Activated CD4-positive, alpha-beta T cell treated with anti-CD3 and anti-CD28 coated beads, Interleukin-2, Interleukin-6, amounts not matched to agents 100 ng/mL and 50 ng/mL, durations not matched to agents 16 hours and 8 hours (primary cell): ENCODE measurements around the gene TXNDC8.
"Not testable (repeated sequence)": the region's sequence is repeated elsewhere in the genome, so short reads cannot be mapped to it uniquely, and the experiment has no call there.

Source experiments
- DNase-seq: peaks from one replicate; pipeline ENCODE4 v3.0.0-alpha.2; 2020

Gene TXNDC8

GRCh38 chr9:110337727-110338126 lies at the start of gene TXNDC8:
TSS of gene TXNDC8 (minus strand) at chr9:110337863.
- DNase-seq = no peak

- DNase-seq = no peak
These were observed 45.8 kb upstream of the TXNDC8 start for GRCh38 chr9:110383491-110383890.

GRCh38 chr9:110382731-110383130 lies 45.1 kb upstream of the TXNDC8 start:
- no peak for DNase-seq

- DNase-seq = no peak
These were observed 33.8 kb upstream of the TXNDC8 start for GRCh38 chr9:110371411-110372007.

- no peak for DNase-seq
These were observed 32.7 kb upstream of the TXNDC8 start for GRCh38 chr9:110370315-110370714.

GRCh38 chr9:110364451-110364850 lies 26.8 kb upstream of the TXNDC8 start:
- DNase-seq = no peak

- not testable (repeated sequence) for DNase-seq
These were observed 21.3 kb upstream of the TXNDC8 start for GRCh38 chr9:110358992-110359391.

GRCh38 chr9:110357505-110357904 lies 19.8 kb upstream of the TXNDC8 start:
- no peak for DNase-seq

DNA sequence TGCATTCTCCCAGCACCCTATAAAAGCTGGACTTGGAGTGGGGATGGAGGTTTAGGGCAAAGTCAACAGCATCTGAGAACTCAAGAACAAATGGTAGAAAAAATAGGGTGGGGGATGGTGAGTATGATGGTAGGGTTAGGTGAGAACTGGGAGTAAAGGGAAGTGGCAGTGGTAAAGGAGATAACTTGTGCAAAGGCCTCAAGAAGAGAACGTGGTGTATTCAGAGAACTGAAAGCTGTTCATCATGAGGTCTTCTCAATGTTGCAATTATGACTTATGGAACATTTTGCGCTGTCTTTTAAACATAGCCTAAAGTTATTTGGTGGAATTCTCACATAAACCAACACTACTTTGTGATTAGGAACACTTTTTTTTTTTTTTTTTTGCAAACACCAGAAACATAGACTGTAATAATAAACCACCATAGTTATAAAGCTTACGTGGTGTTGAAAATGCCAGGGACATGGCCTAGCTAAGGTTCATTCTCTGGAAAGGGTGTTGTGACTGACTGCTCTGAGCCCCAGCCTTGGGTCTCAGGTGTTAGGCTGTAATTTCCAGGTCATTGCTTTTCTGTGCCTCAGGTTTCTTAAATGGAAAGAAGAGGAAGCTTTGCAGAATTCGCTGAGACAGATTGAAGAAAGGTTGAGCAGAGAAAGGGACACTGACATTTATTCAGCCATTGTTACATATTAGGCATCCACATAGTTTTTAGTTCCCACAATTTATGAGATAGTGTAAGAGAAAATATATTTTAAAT lies 19.2 kb upstream of the TXNDC8 start:
- no peak for DNase-seq

DNA sequence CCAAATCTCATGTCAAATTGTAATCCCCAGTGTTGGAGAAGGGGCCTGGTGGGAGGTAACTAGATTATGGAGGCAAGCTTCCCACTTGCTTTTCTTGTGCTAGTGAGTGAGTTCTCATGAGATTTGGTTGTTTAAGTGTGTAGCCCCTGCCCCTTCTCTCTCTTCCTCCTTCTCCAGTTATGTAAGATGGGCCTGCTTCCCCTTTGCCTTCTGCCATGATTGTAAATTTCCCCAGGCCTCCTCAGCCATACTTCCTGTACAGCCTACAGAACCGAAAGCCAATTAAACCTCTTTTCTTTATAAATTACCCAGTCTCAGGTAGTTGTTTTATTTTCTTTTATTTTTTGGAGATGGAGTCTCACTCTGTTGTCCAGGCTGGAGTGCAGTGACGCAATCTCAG lies 18.2 kb upstream of the TXNDC8 start:
- DNase-seq = no peak

- DNase-seq = peak; percentile 13
These were observed 13.4 kb upstream of the TXNDC8 start for GRCh38 chr9:110351009-110351467.

DNA sequence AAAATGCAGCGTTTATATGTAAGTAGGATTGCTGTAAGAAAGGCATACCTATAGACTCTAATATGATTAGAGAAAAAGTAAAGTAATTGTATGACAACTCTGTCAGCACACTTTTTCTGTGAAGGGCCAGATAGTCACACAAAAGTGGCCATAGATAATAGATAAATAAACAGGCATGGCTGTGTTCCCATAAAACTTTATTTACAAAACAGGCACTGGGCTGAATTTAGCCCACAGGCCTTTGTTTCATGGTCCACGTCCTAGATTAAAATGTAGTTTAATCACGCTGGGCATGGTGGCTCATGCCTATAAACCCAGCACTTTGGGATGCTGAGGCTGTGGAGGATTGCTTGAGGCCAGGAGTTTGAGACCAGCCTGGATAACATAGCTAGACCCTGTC lies 8.7 kb upstream of the TXNDC8 start:
- no peak for DNase-seq

DNA sequence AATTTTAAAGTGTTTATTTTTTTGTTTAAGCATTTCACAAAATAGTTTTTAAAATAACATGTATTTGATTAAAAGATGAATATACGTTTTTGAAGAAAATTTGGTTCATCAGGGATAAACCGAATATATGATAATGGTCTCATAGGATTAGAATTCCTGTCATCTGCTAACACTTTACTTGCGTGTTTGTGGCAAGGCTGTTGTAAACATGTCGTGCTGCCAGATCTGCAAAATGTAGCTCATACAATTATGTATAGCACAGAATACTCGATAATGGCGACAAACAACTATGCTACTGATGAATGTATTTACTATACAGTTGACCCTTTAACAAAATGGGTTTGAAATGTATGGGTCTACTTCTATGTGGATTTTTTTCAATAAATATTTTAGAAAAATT lies 7.2 kb upstream of the TXNDC8 start:
- DNase-seq = no peak

- DNase-seq = no peak
These were observed 5.9 kb upstream of the TXNDC8 start for GRCh38 chr9:110343551-110343950.

- no peak for DNase-seq
These were observed 2.6 kb upstream of the TXNDC8 start for GRCh38 chr9:110340306-110340705.

- DNase-seq = no peak
These were observed 480 bp upstream of the TXNDC8 start for GRCh38 chr9:110338143-110338542.

- DNase-seq = no peak
These were observed 1.3 kb downstream of the TXNDC8 start for GRCh38 chr9:110336363-110336762.

GRCh38 chr9:110334871-110335270 lies 2.8 kb downstream of the TXNDC8 start:
- DNase-seq = no peak

GRCh38 chr9:110334183-110334582 lies 3.5 kb downstream of the TXNDC8 start:
- no peak for DNase-seq

GRCh38 chr9:110332766-110333165 lies 4.9 kb downstream of the TXNDC8 start:
- no peak for DNase-seq

DNA sequence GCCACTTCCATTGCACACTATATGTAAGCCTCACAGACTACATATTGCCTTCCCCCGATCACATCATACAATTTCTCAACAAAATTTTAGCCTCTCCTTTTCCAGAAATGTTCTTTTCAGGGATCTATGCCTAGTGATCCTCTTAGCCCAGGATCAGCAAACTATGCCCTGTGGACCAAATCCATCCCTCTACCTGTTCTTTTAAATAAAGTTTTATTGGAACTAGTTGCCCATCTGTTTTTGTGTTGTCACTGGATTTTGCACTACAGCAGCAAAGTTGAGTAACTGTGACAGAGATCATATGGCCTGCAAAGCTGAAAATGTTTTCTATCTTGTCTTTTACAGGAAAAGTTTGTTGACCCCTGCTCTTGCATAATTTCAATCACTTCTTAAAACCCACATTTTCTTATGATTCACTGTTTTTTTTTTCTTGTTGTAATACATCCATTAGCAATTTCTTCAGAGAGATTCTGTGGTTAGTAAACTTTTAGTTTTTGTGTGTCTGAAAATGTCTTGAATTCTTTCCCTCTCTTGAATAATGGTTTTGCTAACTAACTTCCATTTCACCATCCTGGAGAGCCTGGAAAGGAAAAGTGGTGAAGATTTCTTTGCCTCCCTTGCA lies 7.1 kb downstream of the TXNDC8 start:
- no peak for DNase-seq

DNA sequence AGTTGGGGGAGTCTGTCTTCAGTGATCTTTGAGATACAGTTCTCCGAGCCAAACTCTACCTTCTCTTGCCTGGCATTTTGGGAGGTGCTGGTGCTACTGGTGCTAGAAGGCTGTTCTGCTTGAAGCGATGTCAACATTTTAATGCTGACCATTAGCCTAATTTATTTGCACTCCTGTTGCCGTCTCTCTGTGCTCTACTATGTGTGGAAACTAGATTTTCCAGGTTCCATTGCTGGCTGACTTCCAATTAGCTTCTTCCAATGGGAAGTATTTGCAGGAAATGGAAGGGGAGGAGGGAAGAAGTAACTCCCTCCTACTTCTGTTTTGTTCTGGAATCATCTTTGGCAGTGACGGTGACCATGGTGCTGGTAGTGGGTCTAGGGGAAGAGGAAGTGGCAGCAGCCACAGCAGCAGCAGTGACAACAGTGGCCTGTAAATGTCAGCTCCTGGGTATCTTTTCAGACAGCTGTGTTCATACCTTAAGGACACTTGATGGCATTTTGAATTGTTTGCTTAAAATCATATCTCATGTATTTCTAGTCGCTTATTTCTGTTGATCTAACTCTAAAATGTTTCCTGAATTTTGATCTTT lies 7.9 kb downstream of the TXNDC8 start:
- no peak for DNase-seq

DNA sequence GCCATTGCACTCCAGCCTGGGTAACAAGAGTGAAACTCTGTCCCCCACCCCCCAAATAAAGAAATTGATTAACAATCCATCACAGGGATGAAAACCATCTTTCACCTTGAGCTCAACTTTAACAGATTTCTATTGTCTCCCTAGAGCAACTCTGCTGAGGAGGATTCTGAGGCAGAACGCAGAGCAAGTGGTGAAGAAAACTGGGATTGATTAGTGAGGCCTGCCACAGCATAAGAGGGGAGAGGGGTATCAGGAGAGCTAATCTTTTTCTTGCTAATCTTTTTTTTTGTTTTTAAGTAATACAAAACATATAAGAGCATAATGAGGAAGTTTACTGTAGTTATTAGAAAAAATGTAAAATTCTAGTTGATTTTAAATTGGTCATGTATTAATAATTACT lies 8.9 kb downstream of the TXNDC8 start:
- DNase-seq = no peak

GRCh38 chr9:110327716-110328115 lies 9.9 kb downstream of the TXNDC8 start:
- no peak for DNase-seq
